8988T (cell line): ENCODE measurements around the gene RASSF8.
"Not testable (repeated sequence)": the region's sequence is repeated elsewhere in the genome, so short reads cannot be mapped to it uniquely, and the experiment has no call there.

ENCODE experiments used
- DNase-seq: peaks from one replicate; pipeline ENCODE4 v3.0.0; 2011

The RASSF8 gene

DNA sequence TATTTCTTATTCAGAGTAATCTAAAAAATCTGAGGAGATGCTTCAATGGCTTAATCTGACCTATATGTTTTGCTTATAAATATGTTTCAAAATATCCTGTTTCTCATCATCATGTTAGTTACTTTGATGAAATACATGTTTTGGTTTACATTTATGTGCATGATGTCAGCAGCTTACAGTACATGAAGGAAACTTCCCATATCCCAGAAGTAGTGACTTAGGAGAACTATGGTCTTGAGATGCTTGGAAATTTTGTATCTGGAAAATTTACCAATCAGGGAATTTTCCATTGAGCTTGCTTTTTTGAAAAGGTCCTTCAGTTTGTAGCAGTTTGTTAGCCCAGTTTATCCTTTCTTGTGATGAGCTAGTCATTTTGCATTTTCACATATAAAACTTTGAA is 73.3 kb downstream of the RASSF8 start:
- DNase-seq: no peak

DNA sequence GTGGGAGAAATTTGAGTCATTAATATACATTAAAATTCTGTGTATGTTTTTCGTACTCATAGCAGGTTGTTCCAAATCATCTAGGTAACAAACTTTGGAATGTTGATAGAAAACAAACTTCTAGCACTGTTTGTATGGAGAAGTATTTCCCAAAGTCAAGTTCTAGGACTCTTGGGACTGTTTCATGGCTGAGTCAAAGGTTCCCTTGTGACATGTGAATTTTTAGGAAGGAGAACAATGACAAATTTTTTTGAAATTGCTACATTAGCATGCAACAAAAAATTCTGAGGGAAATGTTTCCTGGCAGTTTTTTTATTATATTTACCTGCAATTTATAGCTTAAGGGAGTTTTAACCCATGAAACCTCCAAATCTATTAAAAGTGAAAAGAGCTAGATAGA is 73.8 kb downstream of the RASSF8 start:
- no peak for DNase-seq

DNA sequence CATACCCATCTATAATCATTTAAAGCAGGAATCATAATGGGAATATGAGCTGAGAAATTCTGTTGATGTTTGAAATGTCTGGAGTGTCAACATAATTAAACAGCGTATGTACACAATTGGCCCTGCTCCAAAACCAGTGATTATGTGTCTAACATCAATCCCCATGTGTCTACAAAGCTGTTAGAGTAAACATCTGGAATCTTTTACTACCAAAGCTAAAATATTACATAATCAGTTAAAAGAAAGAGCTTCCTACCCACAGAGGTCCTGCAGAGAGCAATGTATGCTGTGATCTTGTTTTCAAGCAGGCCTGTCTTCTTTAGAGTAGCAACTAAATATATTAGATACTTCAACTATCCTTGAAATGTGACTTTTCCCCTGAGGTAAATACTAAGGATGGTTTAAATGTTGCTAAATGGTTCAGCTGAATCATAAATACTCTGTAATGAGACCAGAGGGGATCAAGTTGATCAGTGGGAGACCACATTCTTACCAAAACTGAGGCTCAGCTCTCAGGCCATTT is 74.3 kb downstream of the RASSF8 start:
- DNase-seq: no peak

DNA sequence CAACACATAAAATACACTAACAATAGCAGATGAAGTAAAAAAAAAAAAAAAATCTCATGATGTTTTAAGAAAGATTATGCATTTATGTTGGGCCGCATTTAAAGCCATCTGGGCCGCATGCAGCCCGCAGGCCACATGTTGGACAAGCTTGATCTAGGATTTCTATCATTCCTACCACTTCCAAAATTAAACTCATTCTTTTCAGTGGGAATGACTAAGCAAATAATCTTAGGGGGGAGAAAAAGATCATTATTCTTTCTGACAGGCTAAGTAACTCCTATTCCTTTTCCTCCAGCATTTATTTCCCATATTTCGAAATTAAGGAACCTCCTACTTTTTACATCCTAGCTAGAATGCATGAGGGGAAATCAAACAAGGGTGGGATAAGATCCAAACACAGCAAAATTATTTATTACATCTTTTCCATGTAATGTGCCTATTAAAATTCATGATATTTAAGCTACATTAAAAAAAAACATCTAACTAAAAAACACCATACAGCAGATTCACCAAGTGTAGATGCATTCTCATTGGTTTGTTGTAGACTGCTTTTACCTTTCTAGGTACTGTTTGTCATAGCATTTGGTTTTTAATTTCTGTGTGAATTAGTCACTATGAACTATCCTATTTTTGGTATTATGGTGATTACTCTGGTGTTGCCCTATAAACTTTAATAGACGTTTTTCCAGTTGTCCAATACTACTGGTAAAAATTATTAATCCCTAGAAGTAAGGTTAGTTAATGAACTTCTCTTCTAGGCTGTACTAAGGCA is 76.1 kb downstream of the RASSF8 start:
- DNase-seq: no peak

GRCh38 chr12:26036877-26037276 is 78.4 kb downstream of the RASSF8 start:
- DNase-seq: no peak

DNA sequence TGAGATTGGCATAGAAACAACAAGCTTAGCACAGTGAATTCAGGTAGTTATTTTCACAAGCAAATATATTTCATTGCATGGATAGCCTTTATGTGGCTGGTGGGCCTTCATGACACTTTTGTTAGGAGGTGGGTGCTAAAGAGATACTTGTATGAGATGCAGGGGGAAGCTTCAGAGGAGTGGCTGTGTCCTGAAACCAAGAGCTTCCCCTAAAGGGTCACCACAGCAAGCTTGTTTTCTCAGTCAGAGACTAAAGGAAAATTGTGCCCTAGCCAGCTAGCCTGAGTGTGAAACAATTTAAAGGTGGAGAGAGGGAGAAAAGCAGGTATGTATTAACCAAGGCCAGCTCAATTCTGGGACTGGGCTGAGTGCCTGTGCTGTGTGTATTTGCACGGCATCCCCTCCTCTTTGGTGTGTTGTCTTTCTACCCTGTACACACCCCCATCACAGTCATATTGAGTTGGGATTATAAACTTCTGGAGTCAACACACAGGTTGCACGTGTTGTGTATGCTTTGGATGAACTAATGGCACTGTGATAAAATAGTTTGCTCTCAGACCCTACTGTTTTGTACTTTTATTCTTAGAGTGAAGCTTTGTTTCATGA is 79.2 kb downstream of the RASSF8 start:
- DNase-seq: no peak

DNA sequence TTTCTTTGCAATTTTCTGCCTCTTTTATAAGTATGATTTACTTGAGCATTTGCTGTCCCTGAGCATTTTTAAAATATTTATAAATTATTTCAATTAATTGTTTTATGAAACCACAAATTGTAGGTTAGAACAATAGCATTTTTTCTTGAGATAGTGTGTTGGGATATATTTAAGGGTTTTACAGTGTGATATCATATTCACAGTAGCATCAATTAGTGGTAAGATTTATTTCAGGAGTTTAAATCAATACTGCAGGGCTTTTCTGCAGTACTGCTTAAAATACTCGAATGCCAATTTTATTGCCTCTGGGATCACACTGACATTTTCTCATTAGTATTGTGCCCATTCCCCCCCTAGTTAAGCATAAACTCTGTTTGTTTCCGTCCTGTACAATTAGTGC is 84.2 kb downstream of the RASSF8 start:
- DNase-seq: no peak

DNA sequence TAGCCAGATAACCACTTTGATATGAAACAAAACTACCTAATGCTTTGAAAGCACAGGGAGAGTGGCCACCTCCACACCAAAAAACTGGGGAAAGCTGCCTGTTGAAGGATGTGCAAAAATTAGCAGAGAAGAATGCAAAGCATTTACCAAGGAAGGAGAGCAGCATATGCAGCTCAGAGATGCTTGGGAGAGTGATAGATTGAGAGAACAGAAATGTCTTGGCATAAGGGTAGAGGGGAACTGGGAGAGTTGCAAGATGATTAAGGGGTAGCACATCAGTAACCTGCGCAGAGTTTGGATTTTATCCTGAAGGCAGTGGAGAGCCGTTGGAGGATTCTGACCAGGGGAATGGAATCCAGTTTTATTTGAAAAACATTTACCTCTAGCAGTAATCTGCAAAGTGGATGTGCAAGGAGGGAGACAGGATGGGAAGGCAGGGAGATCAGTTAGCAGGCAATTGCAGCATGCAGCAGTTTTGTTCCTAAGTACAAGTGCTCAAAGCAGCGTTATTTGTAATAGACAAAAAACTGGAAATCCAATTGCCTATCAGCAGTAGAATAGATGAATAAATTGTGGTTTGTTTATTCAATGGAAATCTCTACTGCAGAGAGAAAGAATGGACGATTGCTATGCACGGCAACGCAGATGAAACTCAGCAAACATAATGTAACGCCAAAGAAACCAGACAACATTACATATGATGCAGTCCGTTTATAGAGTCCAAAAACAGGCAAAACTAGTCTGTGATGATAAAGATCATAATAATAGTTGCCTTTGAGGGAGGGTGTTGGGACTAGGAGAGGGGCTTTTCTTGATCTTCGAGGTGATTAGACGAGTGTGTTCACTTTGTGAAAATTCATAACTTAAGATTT is 84.9 kb downstream of the RASSF8 start:
- no peak for DNase-seq

DNA sequence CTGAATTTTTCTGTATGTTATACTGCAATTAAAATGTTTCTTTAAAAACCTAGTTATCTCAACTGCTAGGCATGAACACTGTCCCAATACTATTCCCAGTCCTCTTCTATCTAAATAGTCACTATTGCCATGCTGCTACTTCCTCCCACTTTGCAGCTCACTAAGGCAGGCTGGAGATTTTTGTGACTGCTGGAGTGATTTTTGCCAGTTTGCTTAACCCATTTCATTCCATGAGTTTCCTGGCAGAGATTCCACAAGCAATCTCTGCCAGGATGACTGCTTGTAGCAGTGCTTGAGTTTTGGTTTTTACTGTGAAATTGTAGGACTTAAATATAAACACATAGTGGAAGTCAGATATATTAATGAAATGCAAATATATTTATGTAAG is 85.5 kb downstream of the RASSF8 start:
- no peak for DNase-seq

DNA sequence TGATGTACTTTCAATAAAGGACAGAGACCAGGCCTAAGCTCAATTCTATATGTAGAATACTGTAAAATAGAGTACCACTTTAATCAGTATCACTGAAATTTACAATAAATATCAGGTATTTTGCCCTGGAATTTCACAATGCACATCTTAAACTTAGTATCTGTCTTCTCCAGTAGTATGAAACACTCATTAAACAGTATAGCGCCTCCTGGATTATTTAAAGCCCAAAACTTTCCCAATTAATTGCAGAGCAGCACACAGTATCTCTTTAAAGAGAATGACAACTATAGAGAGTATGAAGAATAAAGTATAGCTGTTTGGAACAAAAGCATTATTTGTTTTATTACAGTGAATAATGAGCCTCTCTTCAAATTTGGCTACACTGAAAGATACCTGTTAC is 86.1 kb downstream of the RASSF8 start:
- no peak for DNase-seq

GRCh38 chr12:26046203-26046602 is 87.7 kb downstream of the RASSF8 start:
- DNase-seq: no peak

DNA sequence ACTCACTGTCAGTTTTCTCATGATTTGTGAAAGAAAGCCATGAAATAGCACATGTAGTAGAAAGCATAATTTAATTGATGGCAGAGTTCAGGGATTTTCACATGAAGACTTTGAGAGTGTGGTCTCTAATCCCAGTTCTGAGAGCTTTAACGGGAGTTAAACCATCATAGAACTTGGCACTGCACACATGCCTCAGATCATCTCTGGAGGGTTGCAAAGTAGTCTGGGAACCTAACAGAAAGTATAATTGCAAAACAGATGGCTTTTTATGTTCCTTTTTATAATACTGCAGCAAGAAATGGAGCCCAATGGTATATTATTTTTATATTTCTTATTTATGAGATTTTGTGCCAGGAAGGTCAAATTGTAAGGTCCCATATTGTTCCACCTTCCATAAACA is 88.4 kb downstream of the RASSF8 start:
- DNase-seq: no peak

DNA sequence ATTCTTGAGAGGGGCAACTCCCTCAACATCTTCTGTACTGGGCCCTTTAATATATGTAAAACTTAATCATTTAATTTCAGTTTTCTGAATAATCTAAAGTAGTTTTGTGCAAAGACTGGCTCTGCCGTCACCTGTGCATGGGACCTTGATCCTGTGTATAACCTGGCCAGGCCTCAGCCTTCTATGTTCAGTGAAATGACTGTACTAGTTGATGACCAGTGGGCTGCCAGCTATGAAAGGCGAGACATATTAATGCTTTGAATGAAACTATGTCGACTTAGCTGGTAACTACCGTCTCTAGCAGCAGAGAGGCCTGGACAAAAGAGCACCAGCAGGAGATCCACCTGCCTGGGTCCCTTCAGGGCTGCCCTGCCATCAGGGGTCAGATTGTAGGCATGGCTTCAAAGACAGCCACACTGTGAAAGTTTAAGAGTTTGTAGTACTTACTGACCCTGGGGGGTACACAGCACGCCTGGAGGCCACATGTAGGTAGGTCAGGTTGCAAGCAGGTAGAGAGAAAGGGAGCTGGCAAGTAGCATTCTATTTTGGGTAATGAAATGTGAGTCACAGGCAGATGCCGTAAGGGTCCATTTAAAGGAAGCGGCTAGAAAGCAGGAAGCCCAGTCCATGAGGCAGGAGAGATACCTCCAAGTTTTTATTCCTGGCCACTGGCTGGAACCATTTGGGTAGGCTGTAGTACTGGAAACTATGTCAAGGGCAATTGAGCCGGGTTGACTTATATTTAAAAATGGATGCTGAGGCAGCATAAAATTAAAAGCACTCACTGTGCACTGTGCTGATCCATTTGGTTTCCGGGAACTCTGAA is 89.1 kb downstream of the RASSF8 start:
- no peak for DNase-seq

GRCh38 chr12:26052652-26053051 is 94.2 kb downstream of the RASSF8 start:
- no peak for DNase-seq

DNA sequence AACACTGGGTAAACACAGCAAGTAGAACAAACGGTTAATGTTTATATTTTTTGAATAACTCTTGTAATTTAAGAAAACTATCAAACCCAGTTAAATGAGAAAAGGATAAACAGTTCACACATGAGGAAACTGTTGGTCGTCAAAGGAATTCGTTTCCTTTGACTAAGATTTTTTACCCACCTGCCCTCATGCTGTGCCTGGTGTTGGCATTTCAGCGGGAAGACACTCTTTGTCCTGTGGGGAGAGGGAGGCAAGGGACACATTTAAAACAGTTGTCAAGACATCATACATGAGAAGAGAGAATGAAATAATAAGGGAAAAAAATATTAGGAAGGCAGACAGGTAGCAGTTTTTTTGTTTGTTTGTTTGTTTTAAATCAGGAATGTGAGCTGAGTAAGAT is 95.9 kb downstream of the RASSF8 start:
- no peak for DNase-seq

GRCh38 chr12:26055087-26055486 is 96.6 kb downstream of the RASSF8 start:
- no peak for DNase-seq

- no peak for DNase-seq
Measured at GRCh38 chr12:26056335-26056734, 97.9 kb downstream of the RASSF8 start.

DNA sequence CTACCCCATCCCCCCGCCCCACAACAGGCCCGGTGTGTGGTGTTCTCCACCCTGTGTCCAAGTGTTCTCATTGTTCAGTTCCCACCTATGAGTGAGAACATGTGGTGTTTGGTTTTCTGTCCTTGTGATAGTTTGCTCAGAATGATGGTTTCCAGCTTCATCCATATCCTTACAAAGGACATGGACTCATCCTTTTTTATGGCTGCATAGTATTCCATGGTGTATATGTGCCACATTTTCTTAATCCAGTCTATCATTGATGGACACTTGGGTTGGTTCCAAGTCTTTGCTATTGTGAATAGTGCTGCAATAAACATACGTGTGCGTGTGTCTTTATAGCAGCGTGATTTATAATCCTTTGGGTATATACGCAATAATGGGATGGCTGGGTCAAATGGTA is 98.8 kb downstream of the RASSF8 start:
- DNase-seq: not testable (repeated sequence)

DNA sequence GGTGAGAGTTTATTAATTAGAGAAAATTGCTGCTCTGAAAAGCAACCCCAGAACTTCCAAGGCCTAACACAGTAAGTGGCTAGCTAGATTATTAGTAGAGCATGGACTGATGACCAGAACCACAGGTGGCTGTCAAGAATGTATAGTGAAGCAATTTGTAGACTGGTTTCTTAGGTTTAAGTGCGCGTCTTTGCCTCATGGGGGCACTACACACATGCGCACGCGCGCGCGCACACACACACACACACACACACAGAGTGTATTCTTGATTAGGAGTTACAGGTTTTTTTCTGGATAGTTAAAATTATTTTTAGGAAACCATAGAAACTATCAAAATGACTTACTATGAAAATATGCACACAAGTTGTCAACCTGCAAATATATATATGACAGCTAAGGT is 99.8 kb downstream of the RASSF8 start:
- DNase-seq: no peak

DNA sequence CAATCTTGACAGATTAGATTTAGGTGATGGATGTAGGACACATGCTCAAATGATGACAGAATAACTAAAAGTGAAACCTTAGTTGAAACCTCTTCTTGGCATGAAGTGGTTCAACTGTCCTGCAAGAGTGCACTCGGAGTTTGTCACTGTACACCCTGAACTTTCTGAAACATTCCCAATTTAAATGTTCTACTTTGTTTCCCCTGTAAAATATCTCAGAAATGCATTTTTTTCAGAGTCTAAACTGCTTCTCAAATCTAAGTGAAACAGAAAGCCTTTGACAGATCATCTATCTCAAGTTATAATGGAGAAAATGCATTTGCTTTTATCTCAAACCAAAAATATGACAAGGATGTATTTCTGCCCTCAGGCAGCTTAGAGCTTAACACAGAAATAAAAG is 100.3 kb downstream of the RASSF8 start:
- DNase-seq: no peak

DNA sequence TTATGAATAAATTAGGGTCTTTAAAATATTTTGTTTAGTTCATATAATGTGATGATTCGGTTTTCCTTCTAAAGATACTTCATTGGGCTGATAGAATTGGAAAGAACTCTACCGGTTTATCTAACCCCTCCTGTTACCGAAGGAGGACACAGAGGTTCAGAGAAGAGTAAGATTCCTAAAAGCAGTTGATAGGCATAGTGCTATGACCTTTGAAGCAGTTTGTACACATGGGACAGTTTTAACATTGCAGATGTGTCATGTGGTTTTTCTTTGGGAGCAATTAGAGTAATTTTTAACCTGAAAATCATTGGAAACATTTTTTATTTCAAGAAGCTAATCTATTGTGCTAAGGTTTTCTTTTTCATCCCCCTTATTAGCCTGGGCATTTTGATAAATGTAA is 103.5 kb downstream of the RASSF8 start:
- DNase-seq: no peak

GRCh38 chr12:26062566-26062965 is 104.1 kb downstream of the RASSF8 start:
- no peak for DNase-seq

GRCh38 chr12:26065451-26065850 is 107.0 kb downstream of the RASSF8 start:
- DNase-seq: no peak
